Memory B cell (primary cell): ENCODE measurements around the gene SS18L1.
"Not testable (repeated sequence)": the region's sequence is repeated elsewhere in the genome, so short reads cannot be mapped to it uniquely, and the experiment has no call there.

Experiments used
- ATAC-seq: fragments of 150-1000 bp; cut with Tn5 transposase; 2 replicates; pipeline ENCODE4 v1.10.0; 2021; ENCODE audit warnings: low read depth, mild to moderate bottlenecking, moderate library complexity
- DNase-seq, 2 donors: peaks; one replicate each; pipeline ENCODE4 v3.0.0; 2022; ENCODE audit warnings: low spot score in 2 of 2
- H3K27ac Mint-ChIP-seq: one replicate; pipeline ENCODE4 v1.8.0; 2022; ENCODE audit warnings: mild to moderate bottlenecking, moderate library complexity, mixed read lengths
- H3K27me3 Mint-ChIP-seq: one replicate; pipeline ENCODE4 v1.8.0; 2022; ENCODE audit warnings: mixed read lengths
- H3K36me3 Mint-ChIP-seq: one replicate; pipeline ENCODE4 v1.8.0; 2022; ENCODE audit warnings: mild to moderate bottlenecking, mixed read lengths
- H3K4me1 Mint-ChIP-seq: one replicate; pipeline ENCODE4 v1.8.0; 2022; ENCODE audit warnings: mixed read lengths
- H3K4me3 Mint-ChIP-seq: one replicate; pipeline ENCODE4 v1.8.0; 2022; ENCODE audit warnings: mild to moderate bottlenecking, moderate library complexity, mixed read lengths
- H3K9me3 Mint-ChIP-seq: one replicate; pipeline ENCODE4 v1.8.0; 2022; ENCODE audit warnings: mixed read lengths

SS18L1 gene, protein sequence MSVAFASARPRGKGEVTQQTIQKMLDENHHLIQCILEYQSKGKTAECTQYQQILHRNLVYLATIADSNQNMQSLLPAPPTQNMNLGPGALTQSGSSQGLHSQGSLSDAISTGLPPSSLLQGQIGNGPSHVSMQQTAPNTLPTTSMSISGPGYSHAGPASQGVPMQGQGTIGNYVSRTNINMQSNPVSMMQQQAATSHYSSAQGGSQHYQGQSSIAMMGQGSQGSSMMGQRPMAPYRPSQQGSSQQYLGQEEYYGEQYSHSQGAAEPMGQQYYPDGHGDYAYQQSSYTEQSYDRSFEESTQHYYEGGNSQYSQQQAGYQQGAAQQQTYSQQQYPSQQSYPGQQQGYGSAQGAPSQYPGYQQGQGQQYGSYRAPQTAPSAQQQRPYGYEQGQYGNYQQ

DNA sequence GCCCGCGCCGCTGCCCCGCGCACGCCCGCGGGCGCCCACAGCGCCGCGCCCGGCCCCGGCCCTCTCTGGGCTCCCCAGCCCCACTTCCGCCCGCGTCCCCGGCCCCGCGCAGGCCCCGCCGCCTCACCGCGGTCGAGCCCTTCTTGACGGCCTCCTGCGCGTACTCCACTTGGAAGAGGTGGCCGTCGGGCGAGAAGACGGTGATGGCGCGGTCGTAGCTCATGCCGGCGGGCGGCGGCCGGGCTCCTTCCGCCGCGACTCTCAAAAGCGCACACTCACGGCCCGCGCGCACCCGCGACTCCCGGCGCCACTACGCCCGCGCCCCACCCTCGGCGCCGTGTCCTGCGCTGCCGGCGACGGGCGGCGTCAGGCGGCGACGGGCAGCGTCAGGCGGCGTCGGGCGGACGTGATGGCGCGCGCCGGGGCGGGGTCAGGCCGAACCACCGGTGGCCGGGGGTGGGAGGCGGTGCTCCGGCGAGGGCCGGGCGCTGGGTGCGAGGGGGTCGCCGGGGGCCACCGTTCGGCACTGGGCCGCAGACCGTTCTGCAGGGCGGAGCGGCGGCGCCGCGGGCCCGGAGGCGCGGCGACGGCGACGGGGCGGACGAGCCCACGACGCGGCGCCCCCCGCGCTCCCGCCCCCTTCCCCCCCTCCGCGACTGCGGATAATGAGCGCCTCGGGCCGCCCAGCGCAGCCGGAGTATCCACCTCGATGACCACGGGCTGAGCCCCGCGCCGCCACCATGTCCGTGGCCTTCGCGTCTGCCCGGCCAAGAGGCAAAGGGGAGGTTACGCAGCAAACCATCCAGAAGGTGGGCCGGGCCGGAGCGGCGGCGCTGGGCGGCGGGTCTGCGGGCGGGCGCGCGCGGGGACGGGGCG, at the start of gene SS18L1, which contains the start of gene PSMA7:
Gene SS18L1, plus strand, starts transcription at position 689 of the 876 bp plus-strand sequence. Its CDS starts 52 bp downstream, at position 741.
Gene PSMA7, minus strand, starts transcription at position 314 of the 876 bp plus-strand sequence. Its CDS starts 91 bp downstream, at position 223.
- H3K27ac Mint-ChIP-seq, result peak within 1 kb of the TSS; percentile 90
- ATAC-seq (peak; percentile 89), DNase-seq (peak; percentile 83)
- H3K4me3 Mint-ChIP-seq, result peak within 1 kb of the TSS; percentile 91
- no peaks in the 10 kb centered on the region for H3K9me3 Mint-ChIP-seq
- H3K36me3 Mint-ChIP-seq, result peaks cover 5% of the 10 kb centered on the region
- H3K4me1 Mint-ChIP-seq, result peaks cover 32% of the 10 kb centered on the region
- H3K27me3 Mint-ChIP-seq, result no peaks in the 10 kb centered on the region

DNA sequence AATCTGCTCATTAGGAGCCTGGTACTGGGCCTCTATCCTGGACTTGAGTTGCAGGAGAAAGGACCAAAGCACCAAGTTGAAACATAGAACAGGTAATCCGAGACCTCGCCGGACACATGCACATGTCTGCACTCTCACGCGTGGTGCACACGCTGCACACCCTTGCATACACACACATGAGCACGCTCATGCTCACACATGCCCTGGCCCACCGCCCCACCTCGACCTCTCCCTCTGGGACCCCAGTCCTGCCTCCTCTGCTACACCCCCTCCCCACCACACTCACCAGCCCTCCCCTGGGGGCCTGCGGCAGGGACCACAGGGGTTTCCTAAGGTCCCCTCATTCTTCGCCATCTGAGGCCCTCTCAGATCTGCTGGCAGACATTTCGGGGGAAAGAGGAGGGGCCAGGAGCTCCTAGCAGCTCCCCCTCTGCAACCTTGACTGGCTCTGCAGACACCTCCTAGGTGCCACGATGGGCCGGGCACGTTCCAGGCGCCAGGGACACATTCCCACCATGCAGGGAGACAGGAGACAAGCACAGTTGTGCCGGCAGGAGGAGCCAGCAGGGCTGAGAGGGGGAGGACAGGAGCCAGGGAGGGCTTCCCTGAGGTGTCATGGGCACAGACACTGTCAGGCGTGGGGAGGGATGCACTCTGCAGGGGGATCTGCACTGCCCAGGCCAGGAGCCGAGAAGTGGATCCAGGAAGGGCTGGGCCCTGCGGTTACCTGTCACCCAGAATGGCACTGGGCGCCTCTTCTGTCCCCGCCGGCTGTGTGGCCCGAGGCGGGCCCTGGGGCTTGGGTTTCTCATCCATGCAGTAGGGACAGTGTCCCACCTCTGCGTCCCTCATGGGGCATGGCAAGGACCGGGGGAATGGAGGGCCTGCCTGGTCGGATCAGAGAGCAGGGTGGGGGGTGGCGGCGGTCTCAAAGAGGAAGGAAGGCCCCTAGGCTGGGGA, 46.9 kb upstream of the SS18L1 start:
- Mint-ChIP-seq H3K4me1 (no peaks in the 10 kb centered on the region), H3K27ac (no peak overlapping the region), H3K9me3 (peaks cover 13% of the 10 kb centered on the region), H3K36me3 (peaks cover 7% of the 10 kb centered on the region), H3K4me3 (no peak overlapping the region), H3K27me3 (peaks cover 25% of the 10 kb centered on the region)
- DNase-seq (no peak), ATAC-seq (no peak)

DNA sequence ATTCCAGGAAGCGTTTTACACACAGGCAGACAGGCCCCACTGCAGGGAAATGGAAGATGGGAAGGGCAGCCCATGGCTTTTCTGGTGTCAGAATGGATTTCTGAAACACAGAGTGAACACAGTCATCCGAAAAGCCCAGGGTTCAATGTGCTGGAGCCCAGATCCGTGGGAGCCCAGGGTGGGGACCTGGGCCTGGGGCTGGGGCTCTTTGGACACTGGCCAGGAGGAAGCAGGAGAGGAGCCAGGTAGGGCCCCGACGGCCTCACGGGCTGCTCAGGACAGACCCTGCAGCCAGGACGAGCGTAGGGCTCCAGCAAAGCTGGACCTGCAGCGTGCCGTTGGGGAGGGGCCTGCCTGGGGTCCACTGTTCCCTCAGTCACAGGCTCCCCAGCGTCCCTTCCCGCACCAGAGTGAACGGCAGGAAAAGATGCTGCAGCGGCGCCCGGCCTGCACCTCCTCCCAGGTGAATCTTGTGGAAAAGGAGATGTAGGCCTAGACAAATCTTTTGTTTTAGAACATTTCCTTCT, 45.6 kb upstream of the SS18L1 start:
- Mint-ChIP-seq H3K9me3 (peaks cover 13% of the 10 kb centered on the region), H3K36me3 (peaks cover 3% of the 10 kb centered on the region), H3K27me3 (peaks cover 18% of the 10 kb centered on the region), H3K27ac (no peak overlapping the region), H3K4me3 (no peak overlapping the region), H3K4me1 (no peaks in the 10 kb centered on the region)
- ATAC-seq (no peak), DNase-seq (no peak)

DNA sequence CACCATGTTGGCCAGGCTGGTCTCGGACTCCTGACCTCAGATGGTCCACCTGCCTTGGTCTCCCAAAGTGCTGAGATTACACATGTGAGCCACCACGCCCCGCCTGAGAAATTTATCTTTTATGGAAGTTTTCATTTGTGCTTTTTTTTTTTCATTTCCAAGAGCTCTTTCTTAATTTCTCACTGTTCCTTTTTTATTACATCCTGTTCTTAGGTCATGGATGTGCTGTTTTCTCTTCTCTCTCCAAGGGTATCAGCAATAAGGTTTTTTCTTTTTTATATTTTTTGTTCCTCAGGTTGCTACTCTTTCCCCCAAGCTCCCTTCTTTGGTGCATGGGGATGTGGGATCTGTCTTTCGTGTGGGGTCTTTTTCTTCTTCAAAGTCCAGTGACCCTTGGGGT, 42.5 kb upstream of the SS18L1 start:
- H3K4me1 Mint-ChIP-seq, result no peaks in the 10 kb centered on the region
- peaks cover 24% of the 10 kb centered on the region for H3K27me3 Mint-ChIP-seq
- H3K36me3 Mint-ChIP-seq, result peaks cover 20% of the 10 kb centered on the region
- H3K4me3 Mint-ChIP-seq, result no peak overlapping the region
- no peak overlapping the region for H3K27ac Mint-ChIP-seq
- no peak for ATAC-seq
- peaks cover 25% of the 10 kb centered on the region for H3K9me3 Mint-ChIP-seq
- no peak for DNase-seq

DNA sequence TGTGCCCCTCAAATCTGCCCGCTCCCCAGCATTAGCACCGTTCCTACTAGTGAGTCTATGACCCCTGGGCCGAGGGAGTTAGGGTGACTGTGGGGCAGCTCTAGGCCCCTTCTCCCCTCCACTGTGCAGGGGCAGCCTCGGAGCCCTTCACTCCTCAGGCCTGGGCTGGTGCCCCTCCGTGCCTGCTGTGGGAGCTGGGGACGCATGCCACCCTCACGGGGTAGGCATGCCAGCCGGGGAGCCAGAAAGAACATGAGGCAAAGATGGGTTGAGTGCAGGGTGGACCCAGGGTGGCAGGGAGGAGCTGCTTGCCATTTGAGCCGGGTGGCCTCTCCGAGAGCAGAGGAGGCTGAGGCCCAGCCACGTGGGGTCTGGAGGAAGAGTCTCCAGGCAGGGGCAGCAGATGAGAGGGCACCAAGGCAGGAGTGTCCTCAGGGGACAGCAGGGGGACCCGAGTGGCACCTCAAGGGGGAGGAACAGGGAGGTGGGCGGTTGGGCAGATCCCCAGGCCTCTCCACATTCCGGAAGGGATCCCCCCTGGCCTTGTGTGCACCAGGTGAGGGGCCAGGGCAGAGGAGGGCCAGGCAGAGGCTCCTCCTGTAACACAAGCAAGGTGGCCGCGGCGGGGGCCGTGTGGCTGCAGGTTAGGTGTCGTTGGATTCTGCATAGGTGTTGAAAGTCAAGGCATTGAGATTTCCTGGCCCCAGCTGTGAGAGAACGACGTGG, 39.9 kb upstream of the SS18L1 start:
- H3K36me3 Mint-ChIP-seq, result peaks cover 24% of the 10 kb centered on the region
- H3K27ac Mint-ChIP-seq, result no peak overlapping the region
- ATAC-seq (no peak), DNase-seq (no peak)
- H3K27me3 Mint-ChIP-seq, result peaks cover 22% of the 10 kb centered on the region
- no peak overlapping the region for H3K4me3 Mint-ChIP-seq
- H3K4me1 Mint-ChIP-seq, result no peaks in the 10 kb centered on the region
- H3K9me3 Mint-ChIP-seq, result peaks cover 36% of the 10 kb centered on the region

DNA sequence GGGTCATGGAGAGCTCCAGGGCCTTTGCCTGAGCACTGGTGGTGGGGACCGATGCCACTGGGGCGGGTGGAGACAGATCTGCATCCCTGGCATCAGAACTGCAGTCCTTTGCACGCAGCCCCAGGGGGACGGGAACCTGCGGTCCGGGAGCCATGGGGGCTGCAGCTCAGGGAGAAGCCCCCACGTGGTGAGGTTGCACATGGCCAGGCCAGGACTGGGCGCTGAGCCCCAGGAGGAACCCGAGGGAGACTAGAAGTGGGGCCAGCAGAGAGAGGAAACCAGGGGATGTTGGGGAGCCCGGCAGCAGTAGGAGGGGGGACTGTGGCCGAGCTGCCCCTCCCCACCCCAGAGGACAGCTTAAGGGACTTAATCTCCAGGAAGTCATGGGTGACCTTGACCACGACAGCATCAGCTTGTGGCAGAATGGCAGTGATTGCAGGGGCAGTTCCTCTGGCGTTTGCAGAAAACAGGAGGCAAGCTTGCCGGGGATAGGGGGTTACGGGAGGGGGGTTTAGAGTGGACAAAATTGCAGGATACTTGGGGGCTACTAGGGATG, 39.3 kb upstream of the SS18L1 start:
- peaks cover 19% of the 10 kb centered on the region for H3K27me3 Mint-ChIP-seq
- DNase-seq (no peak), ATAC-seq (no peak)
- peaks cover 25% of the 10 kb centered on the region for H3K36me3 Mint-ChIP-seq
- no peak overlapping the region for H3K27ac Mint-ChIP-seq
- no peaks in the 10 kb centered on the region for H3K4me1 Mint-ChIP-seq
- peaks cover 38% of the 10 kb centered on the region for H3K9me3 Mint-ChIP-seq
- no peak overlapping the region for H3K4me3 Mint-ChIP-seq

DNA sequence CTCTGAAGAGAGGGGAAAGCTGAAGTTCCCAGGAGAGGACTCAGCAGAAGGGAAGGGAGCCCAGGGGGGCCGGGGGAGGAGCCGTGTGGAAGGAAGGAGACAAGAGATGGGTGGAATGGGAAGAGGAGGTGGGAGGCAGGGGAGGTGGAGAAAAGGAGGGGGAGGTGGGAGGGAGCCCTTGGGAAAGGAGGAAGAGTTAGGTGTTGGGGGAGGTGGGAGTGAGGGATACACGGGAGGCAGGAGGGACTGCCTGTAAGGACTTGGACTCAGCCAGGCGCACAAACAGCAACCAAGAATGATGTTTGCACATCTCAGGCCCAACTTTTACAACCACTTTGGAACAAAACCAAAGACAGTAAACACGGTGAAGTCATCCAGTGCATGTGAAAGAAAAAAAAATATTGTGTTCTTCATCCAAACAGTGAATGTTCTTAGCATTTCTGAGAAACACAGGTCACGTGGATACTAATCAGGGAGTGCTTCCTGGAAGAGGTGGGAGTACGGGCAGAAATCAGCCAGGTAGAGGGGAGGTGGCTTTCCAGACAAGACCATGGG, 38.7 kb upstream of the SS18L1 start:
- DNase-seq (no peak), ATAC-seq (no peak)
- Mint-ChIP-seq H3K27ac (no peak overlapping the region), H3K27me3 (peaks cover 16% of the 10 kb centered on the region), H3K36me3 (peaks cover 26% of the 10 kb centered on the region), H3K9me3 (peaks cover 41% of the 10 kb centered on the region), H3K4me3 (no peak overlapping the region), H3K4me1 (no peaks in the 10 kb centered on the region)

DNA sequence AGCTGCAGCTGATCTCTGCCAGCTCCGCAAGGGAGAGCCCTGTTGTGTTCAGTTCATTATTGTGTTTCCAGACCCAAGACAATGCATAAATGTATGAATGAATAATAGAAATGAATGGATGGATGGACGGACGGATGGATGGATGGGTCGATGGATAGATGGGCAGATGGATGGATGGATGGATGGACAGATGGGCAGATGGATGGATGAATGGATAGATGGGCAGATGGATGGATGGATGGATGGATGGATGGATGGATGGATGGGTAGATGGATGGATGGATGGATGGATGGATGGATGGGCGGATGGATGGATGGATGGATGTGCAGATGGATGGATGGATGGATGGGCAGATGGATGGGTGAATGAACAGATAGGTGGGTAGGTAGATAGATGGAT, 38.0 kb upstream of the SS18L1 start:
- peaks cover 39% of the 10 kb centered on the region for H3K9me3 Mint-ChIP-seq
- no peak for DNase-seq
- peaks cover 30% of the 10 kb centered on the region for H3K36me3 Mint-ChIP-seq
- H3K4me3 Mint-ChIP-seq, result no peak overlapping the region
- H3K27me3 Mint-ChIP-seq, result peaks cover 10% of the 10 kb centered on the region
- no peaks in the 10 kb centered on the region for H3K4me1 Mint-ChIP-seq
- ATAC-seq, result no peak
- no peak overlapping the region for H3K27ac Mint-ChIP-seq

DNA sequence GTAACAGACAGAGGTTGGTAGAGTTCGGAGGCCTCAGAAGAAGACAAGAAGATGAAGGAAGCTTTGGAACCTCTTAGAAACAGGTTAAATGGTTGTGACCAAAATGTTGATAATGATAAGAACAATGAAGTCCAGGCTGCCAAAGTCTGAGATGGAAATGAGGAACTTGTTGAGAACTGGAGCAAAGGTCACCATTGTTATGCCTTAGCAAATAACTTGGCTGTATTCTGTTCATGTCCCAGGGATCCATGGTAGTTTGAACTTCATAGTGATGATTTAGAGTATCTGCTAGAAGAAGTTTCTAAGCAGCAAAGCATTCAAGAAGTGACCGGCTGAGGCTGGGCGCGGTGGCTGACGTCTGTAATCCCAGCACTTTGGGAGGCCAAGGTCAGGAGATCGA, 32.4 kb upstream of the SS18L1 start:
- DNase-seq (no peak), ATAC-seq (no peak)
- peaks cover 18% of the 10 kb centered on the region for H3K36me3 Mint-ChIP-seq
- peaks cover 30% of the 10 kb centered on the region for H3K9me3 Mint-ChIP-seq
- no peaks in the 10 kb centered on the region for H3K4me1 Mint-ChIP-seq
- H3K4me3 Mint-ChIP-seq, result no peak overlapping the region
- no peak overlapping the region for H3K27ac Mint-ChIP-seq
- H3K27me3 Mint-ChIP-seq, result peaks cover 4% of the 10 kb centered on the region

DNA sequence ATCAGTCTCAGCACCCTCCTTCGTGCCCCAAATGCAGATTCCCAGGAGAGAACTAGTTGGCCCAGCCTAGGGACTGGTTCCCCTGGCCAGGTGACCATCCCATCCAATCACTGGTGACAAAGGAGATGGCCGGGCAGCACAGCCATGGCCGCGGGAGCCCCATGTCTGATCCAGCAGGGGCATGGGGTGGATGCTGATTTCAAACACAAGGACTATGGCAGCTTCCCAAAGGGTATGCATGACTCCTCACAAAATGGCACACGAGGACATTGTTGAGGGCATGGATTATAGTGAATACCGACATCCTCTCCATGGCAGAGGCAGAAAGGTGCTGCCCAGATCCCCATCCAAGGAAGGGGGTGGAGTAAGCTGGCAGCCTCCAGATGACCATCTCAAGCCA, 31.2 kb upstream of the SS18L1 start:
- Mint-ChIP-seq H3K27ac (no peak overlapping the region), H3K4me3 (no peak overlapping the region), H3K9me3 (peaks cover 25% of the 10 kb centered on the region), H3K4me1 (peaks cover 2% of the 10 kb centered on the region), H3K36me3 (peaks cover 13% of the 10 kb centered on the region), H3K27me3 (peaks cover 2% of the 10 kb centered on the region)
- ATAC-seq (no peak), DNase-seq (no peak)

DNA sequence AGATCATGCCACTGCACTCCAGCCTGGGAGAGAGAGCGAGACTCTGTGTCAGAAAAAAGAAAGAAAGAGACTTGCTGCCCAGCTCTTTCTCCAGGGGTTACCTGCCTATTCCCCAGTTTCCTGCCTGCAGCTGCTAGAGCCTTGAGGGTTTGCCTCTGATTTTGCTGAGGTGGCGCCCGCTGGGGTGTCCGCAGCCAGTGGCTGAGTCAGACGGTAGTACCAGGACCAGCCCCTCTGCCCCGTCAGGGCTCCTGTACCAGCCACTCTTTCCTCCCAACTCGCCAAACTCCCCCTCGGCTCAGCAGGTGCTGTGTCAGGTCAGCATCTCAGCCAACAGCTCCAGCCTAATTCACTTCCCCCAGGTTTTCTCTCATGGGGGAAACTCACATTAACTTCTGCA, 28.7 kb upstream of the SS18L1 start:
- H3K4me3 Mint-ChIP-seq, result no peak overlapping the region
- DNase-seq, result no peak
- ATAC-seq, result no peak

DNA sequence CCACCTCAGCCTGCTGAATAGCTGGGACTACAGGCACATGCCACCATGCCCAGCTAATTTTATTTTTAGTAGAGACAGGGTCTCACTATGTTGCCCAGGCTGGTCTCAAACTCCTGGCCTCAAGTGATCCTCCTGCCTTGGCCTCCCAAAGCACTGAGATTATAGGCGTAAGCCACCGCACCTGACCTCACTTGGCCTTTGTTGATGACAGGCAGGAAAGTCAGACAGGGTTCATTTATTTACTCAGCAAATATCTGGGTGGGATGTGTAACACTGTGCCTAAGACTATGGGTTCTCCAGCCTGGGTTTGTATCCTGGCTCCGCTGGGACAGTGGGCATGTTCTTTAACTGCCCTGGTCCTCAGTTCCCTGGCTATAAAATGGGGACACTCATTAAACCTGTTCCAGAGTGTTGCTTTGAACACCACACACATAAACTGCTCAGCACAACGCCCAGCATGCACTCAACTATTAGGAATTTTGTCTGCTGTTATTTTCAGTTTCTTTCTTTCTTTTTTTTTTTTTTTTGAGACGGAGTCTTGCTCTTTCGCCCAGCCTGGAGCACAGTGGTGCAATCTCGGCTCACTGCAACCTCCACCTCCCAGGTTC, 27.7 kb upstream of the SS18L1 start:
- not testable (repeated sequence) for DNase-seq, H3K4me3 Mint-ChIP-seq, H3K36me3 Mint-ChIP-seq, ATAC-seq, H3K4me1 Mint-ChIP-seq, H3K27me3 Mint-ChIP-seq, H3K27ac Mint-ChIP-seq
- H3K9me3 Mint-ChIP-seq, result peaks cover 11% of the 10 kb centered on the region

More for the DNA sequence above, 28.7 kb upstream of the SS18L1 start:
- no peak overlapping the region for H3K27ac Mint-ChIP-seq
- H3K27me3 Mint-ChIP-seq, result peaks cover 2% of the 10 kb centered on the region
- H3K36me3 Mint-ChIP-seq, result peaks cover 9% of the 10 kb centered on the region
- peaks cover 2% of the 10 kb centered on the region for H3K4me1 Mint-ChIP-seq
- peaks cover 14% of the 10 kb centered on the region for H3K9me3 Mint-ChIP-seq
